Stimulated activated naive B cell treated with anti-CD40 and anti-IgM and Interleukin-4, amounts not matched to agents 10 μg/mL and 1 μg/mL and 100 μg/mL, for 72 hours (primary cell): Measurements from ENCODE around the gene C13orf46.

Source experiments
- ATAC-seq, 2 donors: fragments of 150-1000 bp; cut with Tn5 transposase; replicated peaks; 2 replicates each; pipeline ENCODE4 v1.10.0; 2021; ENCODE audit warnings: moderate library complexity in 1 of 2
- DNase-seq: peaks from one replicate; pipeline ENCODE4 v3.0.0; 2021
- H3K27ac Mint-ChIP-seq: one replicate; pipeline ENCODE4 v1.8.0; 2022; ENCODE audit warnings: mild to moderate bottlenecking, mixed read lengths
- H3K27me3 Mint-ChIP-seq, 2 donors: one replicate each; pipeline ENCODE4 v1.8.0; 2022; ENCODE audit warnings: mixed read lengths in 2 of 2
- H3K36me3 Mint-ChIP-seq, 2 donors: one replicate each; pipeline ENCODE4 v1.8.0; 2022; ENCODE audit warnings: mixed read lengths in 2 of 2, mild to moderate bottlenecking in 1 of 2
- H3K4me1 Mint-ChIP-seq, 2 donors: one replicate each; pipeline ENCODE4 v1.8.0; 2022; ENCODE audit warnings: mixed read lengths in 2 of 2, mild to moderate bottlenecking in 1 of 2
- H3K4me3 Mint-ChIP-seq, 2 donors: one replicate each; pipeline ENCODE4 v1.8.0; 2022; ENCODE audit warnings: mild to moderate bottlenecking in 2 of 2, mixed read lengths in 2 of 2, moderate library complexity in 1 of 2
- H3K9me3 Mint-ChIP-seq, 2 donors: one replicate each; pipeline ENCODE4 v1.8.0; 2022; ENCODE audit warnings: mixed read lengths in 2 of 2, mild to moderate bottlenecking in 1 of 2

Gene C13orf46

GRCh38 chr13:113912596-113912995 is 61.3 kb downstream of the C13orf46 start:
- Mint-ChIP-seq H3K27me3 (peaks cover 35 to 66% of the 10 kb centered on the region in 2 donors), H3K36me3 (peaks cover 0 to 7% of the 10 kb centered on the region in 2 donors), H3K27ac (peak overlapping the region; percentile 28), H3K4me1 (peaks cover 6 to 14% of the 10 kb centered on the region in 2 donors), H3K4me3 (peak overlapping the region in 1 of 2 donors; percentile 18), H3K9me3 (peaks cover 5 to 8% of the 10 kb centered on the region in 2 donors)
- DNase-seq (no peak), ATAC-seq (peak in 1 of 2 donors; percentile 23)

DNA sequence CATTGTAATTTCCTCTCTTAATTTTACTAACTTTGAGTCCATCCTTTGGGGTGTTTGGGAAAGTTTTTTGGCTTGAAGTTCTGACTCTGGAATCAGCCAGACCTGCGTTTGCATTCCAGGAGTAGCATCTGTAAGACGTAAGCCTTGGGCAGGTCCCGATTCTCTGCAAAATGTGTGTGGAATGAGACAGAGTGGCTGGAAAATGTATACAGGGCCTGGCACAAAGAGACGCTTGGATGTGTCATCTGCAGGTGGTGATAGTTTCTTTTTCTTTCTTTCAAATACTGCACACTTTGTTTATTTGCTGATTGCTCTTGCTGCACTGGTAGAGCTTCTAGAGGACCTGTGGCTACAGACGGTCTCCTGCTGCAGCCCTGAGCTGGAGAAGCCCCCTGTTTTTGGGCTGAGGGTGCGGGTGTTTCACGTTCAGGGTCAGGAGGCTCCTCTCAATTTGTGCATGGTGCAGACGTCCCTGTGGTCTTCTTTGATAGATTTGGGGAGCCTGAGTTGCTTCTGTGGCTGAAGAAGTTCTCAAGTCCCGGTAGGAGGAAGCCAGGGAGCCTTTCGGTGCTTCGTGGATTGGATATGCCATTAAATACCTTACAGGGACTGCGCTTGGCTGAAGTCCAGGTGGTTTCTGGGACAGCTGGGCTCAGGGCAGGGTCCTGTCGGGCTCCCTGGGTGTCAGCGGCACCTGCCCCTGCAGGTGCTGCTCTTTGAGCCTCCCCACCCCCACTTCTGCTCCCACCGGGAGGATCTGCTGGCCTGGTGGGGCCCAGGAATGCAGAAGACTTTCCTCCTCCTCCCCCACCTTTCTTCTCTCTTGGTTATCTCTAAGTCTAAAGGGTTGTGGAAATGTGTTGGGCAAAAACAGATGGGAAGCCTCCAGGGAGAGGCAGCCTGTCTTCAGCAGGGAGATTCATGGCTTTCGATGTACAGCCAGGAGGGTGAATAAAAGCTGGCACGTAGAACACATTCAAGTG is 66.0 kb downstream of the C13orf46 start:
- DNase-seq, result no peak
- Mint-ChIP-seq H3K27me3 (peaks cover 19 to 38% of the 10 kb centered on the region in 2 donors), H3K36me3 (peaks cover 0 to 7% of the 10 kb centered on the region in 2 donors), H3K4me3 (no peak overlapping the region), H3K4me1 (peaks cover 6 to 14% of the 10 kb centered on the region in 2 donors), H3K9me3 (peaks cover 5 to 8% of the 10 kb centered on the region in 2 donors), H3K27ac (no peak overlapping the region)
- no peak for ATAC-seq

GRCh38 chr13:113906571-113906970 is 67.3 kb downstream of the C13orf46 start:
- Mint-ChIP-seq H3K27ac (no peak overlapping the region), H3K27me3 (peaks cover 13 to 28% of the 10 kb centered on the region in 2 donors), H3K9me3 (no peaks in the 10 kb centered on the region), H3K4me3 (no peak overlapping the region), H3K4me1 (peaks cover 3 to 8% of the 10 kb centered on the region in 2 donors), H3K36me3 (no peaks in the 10 kb centered on the region)
- no peak for ATAC-seq
- no peak for DNase-seq

GRCh38 chr13:113905942-113906341 is 67.9 kb downstream of the C13orf46 start:
- Mint-ChIP-seq H3K27me3 (peaks cover 14 to 25% of the 10 kb centered on the region in 2 donors), H3K36me3 (no peaks in the 10 kb centered on the region), H3K4me1 (peaks cover 3 to 8% of the 10 kb centered on the region in 2 donors), H3K27ac (no peak overlapping the region), H3K4me3 (no peak overlapping the region), H3K9me3 (no peaks in the 10 kb centered on the region)
- ATAC-seq, result no peak
- DNase-seq, result no peak

GRCh38 chr13:113905018-113905417 is 68.9 kb downstream of the C13orf46 start:
- no peak for ATAC-seq
- Mint-ChIP-seq H3K27ac (peak overlapping the region; percentile 53), H3K4me3 (no peak overlapping the region), H3K9me3 (no peaks in the 10 kb centered on the region), H3K27me3 (peaks cover 20 to 28% of the 10 kb centered on the region in 2 donors), H3K4me1 (peaks cover 3 to 8% of the 10 kb centered on the region in 2 donors), H3K36me3 (no peaks in the 10 kb centered on the region)
- no peak for DNase-seq

DNA sequence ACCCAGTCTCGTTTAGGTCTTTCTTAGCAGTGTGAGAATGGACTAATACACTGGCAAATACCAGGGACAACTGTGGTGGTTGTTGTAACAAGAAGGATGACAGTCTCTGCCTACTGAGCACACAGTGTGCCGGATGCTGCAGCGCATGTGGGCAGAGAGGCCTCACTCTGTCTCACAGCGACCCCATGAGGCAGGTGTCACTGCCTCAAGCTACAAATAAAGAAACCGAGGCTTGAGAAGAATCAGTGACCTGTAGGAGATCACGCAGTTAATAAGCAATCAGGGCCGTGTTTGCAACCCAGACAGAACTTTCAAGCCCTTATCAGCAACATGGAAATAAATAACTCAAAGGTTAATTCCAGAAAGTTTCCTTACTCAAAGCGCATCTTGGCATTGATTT is 69.5 kb downstream of the C13orf46 start:
- Mint-ChIP-seq H3K4me1 (peaks cover 3 to 8% of the 10 kb centered on the region in 2 donors), H3K27ac (no peak overlapping the region), H3K9me3 (no peaks in the 10 kb centered on the region), H3K27me3 (peaks cover 20 to 26% of the 10 kb centered on the region in 2 donors), H3K36me3 (no peaks in the 10 kb centered on the region), H3K4me3 (no peak overlapping the region)
- ATAC-seq (peak; percentile 38), DNase-seq (no peak)

DNA sequence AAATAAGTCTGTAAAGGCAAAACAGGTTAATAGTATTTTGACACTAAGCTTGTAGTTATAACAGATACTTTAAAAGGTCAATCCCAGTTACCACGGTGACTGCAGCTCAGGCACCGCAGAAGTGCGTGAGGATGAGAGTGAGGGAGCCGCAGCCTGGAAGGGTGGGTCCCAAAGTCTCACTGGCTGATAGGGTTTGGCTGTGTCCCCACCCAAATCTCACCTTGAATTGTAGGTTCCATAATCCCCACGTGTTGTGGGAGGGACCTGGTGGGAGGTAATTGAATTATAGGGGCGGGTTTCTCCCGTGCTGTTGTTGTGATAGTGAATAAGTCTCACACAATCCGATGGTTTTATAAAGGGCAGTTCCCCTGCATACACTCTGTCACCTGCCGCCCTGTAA is 70.0 kb downstream of the C13orf46 start:
- ATAC-seq (no peak), DNase-seq (no peak)
- Mint-ChIP-seq H3K27ac (no peak overlapping the region), H3K9me3 (no peaks in the 10 kb centered on the region), H3K4me1 (peaks cover 3 to 8% of the 10 kb centered on the region in 2 donors), H3K36me3 (no peaks in the 10 kb centered on the region), H3K4me3 (no peak overlapping the region), H3K27me3 (peaks cover 20 to 21% of the 10 kb centered on the region in 2 donors)
